GM12892 (cell line): ENCODE measurements around the gene GPC5.

ENCODE experiments used
- POLR2A ChIP-seq: IDR thresholded peaks from 2 replicates; pipeline ENCODE4 v1.6.1; 2011; ENCODE audit warnings: low read depth, low read length, control low read depth
- POLR2AphosphoS5 ChIP-seq: IDR thresholded peaks from 2 replicates; pipeline ENCODE4 v1.6.1; 2011; ENCODE audit warnings: low read depth, low read length, control low read depth

DNA sequence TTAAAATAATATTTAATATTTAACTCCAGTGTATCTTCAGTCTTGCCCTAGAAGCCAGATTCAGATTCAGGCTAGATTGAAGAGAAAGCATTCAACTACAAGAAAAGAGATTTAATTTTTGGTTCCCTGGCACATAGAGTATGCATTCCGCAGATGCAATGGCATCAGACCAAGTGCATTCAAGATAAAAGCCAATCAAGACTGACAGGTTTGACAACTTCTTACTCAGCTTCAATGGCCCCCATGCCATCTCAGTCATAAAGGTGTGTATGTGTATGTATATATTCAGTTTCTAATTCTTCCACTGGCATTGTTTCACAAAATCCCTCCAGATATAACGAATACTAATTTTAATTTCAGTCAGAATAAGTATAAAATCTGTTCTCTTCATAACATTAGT, 1177.4 kb downstream of the GPC5 start:
- TF ChIP-seq POLR2AphosphoS5 (no peak), POLR2A (no peak)
